ENCODE results near the gene TARS2.

The TARS2 gene

GRCh38 chr1:150545486-150546032 is 58.3 kb downstream of the TARS2 start:
- no peaks in the 10 kb centered on the region for H3K9me3 Mint-ChIP-seq
- H3K36me3 Mint-ChIP-seq = no peaks in the 10 kb centered on the region
- H3K4me1 Mint-ChIP-seq = peaks cover 12% of the 10 kb centered on the region
- peak overlapping the region; percentile 31 for H3K27ac Mint-ChIP-seq
- peaks cover 28% of the 10 kb centered on the region for H3K27me3 Mint-ChIP-seq
- no peak overlapping the region for H3K4me3 Mint-ChIP-seq
- ATAC-seq = no peak

- H3K36me3 Mint-ChIP-seq = no peaks in the 10 kb centered on the region
- H3K27me3 Mint-ChIP-seq = peaks cover 27% of the 10 kb centered on the region
- H3K27ac Mint-ChIP-seq = no peak overlapping the region
- peaks cover 20% of the 10 kb centered on the region for H3K4me1 Mint-ChIP-seq
- no peak overlapping the region for H3K4me3 Mint-ChIP-seq
- ATAC-seq = no peak
- no peaks in the 10 kb centered on the region for H3K9me3 Mint-ChIP-seq
These were observed 59.2 kb downstream of the TARS2 start for GRCh38 chr1:150546294-150546937.

GRCh38 chr1:150548324-150548631 is 61.1 kb downstream of the TARS2 start:
- Mint-ChIP-seq H3K27me3 (peaks cover 27% of the 10 kb centered on the region), H3K9me3 (no peaks in the 10 kb centered on the region), H3K36me3 (no peaks in the 10 kb centered on the region), H3K4me3 (peak overlapping the region; percentile 67), H3K4me1 (peaks cover 39% of the 10 kb centered on the region), H3K27ac (no peak overlapping the region)
- ATAC-seq = no peak

GRCh38 chr1:150548632-150549495 is 61.6 kb downstream of the TARS2 start, which contains the start of gene ADAMTSL4:
ADAMTSL4 (plus strand) TSS chr1:150549408; CDS start chr1:150552289, 2,881 bp downstream.
- Mint-ChIP-seq H3K4me3 (peak within 1 kb of the TSS; percentile 67), H3K9me3 (no peaks in the 10 kb centered on the region), H3K27me3 (peaks cover 27% of the 10 kb centered on the region), H3K27ac (no peak within 1 kb of the TSS), H3K4me1 (peaks cover 39% of the 10 kb centered on the region), H3K36me3 (no peaks in the 10 kb centered on the region)
- ATAC-seq = peak; percentile 77

GRCh38 chr1:150549496-150550221 is 62.4 kb downstream of the TARS2 start:
- no peak for ATAC-seq
- H3K4me3 Mint-ChIP-seq = peak overlapping the region; percentile 60
- H3K36me3 Mint-ChIP-seq = no peaks in the 10 kb centered on the region
- peaks cover 39% of the 10 kb centered on the region for H3K4me1 Mint-ChIP-seq
- H3K9me3 Mint-ChIP-seq = no peaks in the 10 kb centered on the region
- no peak overlapping the region for H3K27ac Mint-ChIP-seq
- H3K27me3 Mint-ChIP-seq = peaks cover 27% of the 10 kb centered on the region

- Mint-ChIP-seq H3K27ac (no peak overlapping the region), H3K4me3 (no peak overlapping the region), H3K4me1 (peaks cover 39% of the 10 kb centered on the region), H3K27me3 (peaks cover 24% of the 10 kb centered on the region), H3K9me3 (no peaks in the 10 kb centered on the region), H3K36me3 (no peaks in the 10 kb centered on the region)
- ATAC-seq = no peak
These were observed 63.2 kb downstream of the TARS2 start for GRCh38 chr1:150550222-150551050.

- Mint-ChIP-seq H3K4me1 (peaks cover 39% of the 10 kb centered on the region), H3K4me3 (no peak overlapping the region), H3K36me3 (no peaks in the 10 kb centered on the region), H3K9me3 (no peaks in the 10 kb centered on the region), H3K27me3 (peaks cover 16% of the 10 kb centered on the region), H3K27ac (peak overlapping the region; percentile 30)
- ATAC-seq = no peak
These were observed 64.0 kb downstream of the TARS2 start for GRCh38 chr1:150551051-150551783.

GRCh38 chr1:150551784-150552127 is 64.5 kb downstream of the TARS2 start:
- no peaks in the 10 kb centered on the region for H3K36me3 Mint-ChIP-seq
- H3K9me3 Mint-ChIP-seq = no peaks in the 10 kb centered on the region
- H3K27me3 Mint-ChIP-seq = peaks cover 10% of the 10 kb centered on the region
- peaks cover 39% of the 10 kb centered on the region for H3K4me1 Mint-ChIP-seq
- peak overlapping the region; percentile 30 for H3K27ac Mint-ChIP-seq
- no peak overlapping the region for H3K4me3 Mint-ChIP-seq
- ATAC-seq = no peak

- no peaks in the 10 kb centered on the region for H3K36me3 Mint-ChIP-seq
- H3K4me3 Mint-ChIP-seq = no peak overlapping the region
- no peak for ATAC-seq
- peak overlapping the region; percentile 30 for H3K27ac Mint-ChIP-seq
- peaks cover 8% of the 10 kb centered on the region for H3K27me3 Mint-ChIP-seq
- H3K4me1 Mint-ChIP-seq = peaks cover 39% of the 10 kb centered on the region
- no peaks in the 10 kb centered on the region for H3K9me3 Mint-ChIP-seq
These were observed 65.1 kb downstream of the TARS2 start for GRCh38 chr1:150552128-150552910.

- H3K36me3 Mint-ChIP-seq = no peaks in the 10 kb centered on the region
- H3K4me1 Mint-ChIP-seq = peaks cover 39% of the 10 kb centered on the region
- H3K27me3 Mint-ChIP-seq = peaks cover 8% of the 10 kb centered on the region
- H3K27ac Mint-ChIP-seq = peak overlapping the region; percentile 30
- no peak for ATAC-seq
- H3K4me3 Mint-ChIP-seq = no peak overlapping the region
- no peaks in the 10 kb centered on the region for H3K9me3 Mint-ChIP-seq
These were observed 65.7 kb downstream of the TARS2 start for GRCh38 chr1:150552911-150553289.

GRCh38 chr1:150553392-150554085 is 66.3 kb downstream of the TARS2 start:
- peaks cover 8% of the 10 kb centered on the region for H3K27me3 Mint-ChIP-seq
- peaks cover 39% of the 10 kb centered on the region for H3K4me1 Mint-ChIP-seq
- H3K36me3 Mint-ChIP-seq = no peaks in the 10 kb centered on the region
- no peak for ATAC-seq
- no peaks in the 10 kb centered on the region for H3K9me3 Mint-ChIP-seq
- H3K27ac Mint-ChIP-seq = no peak overlapping the region
- no peak overlapping the region for H3K4me3 Mint-ChIP-seq

- ATAC-seq = no peak
- Mint-ChIP-seq H3K4me1 (peaks cover 39% of the 10 kb centered on the region), H3K9me3 (no peaks in the 10 kb centered on the region), H3K27ac (no peak overlapping the region), H3K36me3 (no peaks in the 10 kb centered on the region), H3K27me3 (peaks cover 8% of the 10 kb centered on the region), H3K4me3 (no peak overlapping the region)
These were observed 66.8 kb downstream of the TARS2 start for GRCh38 chr1:150554086-150554452.
